ENCODE data around the gene LRRC3. TPM values are rescaled to one million over a fixed set of nuclear protein-coding genes. Genes with fewer than 3 reads are reported as not detected.

LRRC3 gene
- 2.3 and 3.2 TPM in 2 replicates for total RNA-seq

GRCh38 chr21:44454747-44455523, at the start of gene LRRC3:
Gene LRRC3 (plus strand): TSS chr21:44455510. CDS start chr21:44456645, 1,135 bp downstream.

Small RNA genes within 50 kb of the gene (small RNA-seq; reads per million reads assigned to genes)
- not detected for gene RF00285

Other genes starting within 250 kb of the LRRC3 start
- 3.0 and 3.6 TPM in 2 replicates for gene ICOSLG, start 214.6 kb upstream of the LRRC3 start, total RNA-seq
- gene DNMT3L, start 193.6 kb upstream of the LRRC3 start, total RNA-seq = not detected in 2 replicates
- gene AIRE, start 169.6 kb upstream of the LRRC3 start, total RNA-seq = under 0.01 TPM in 2 replicates
- 198 and 277 TPM in 2 replicates for gene PFKL, start 155.5 kb upstream of the LRRC3 start, total RNA-seq
- gene CFAP410, start 116.1 kb upstream of the LRRC3 start, total RNA-seq = 4.4 and 11.4 TPM in 2 replicates
- 0.33 and 1.1 TPM in 2 replicates for gene TRPM2, start 101.9 kb upstream of the LRRC3 start, total RNA-seq
- gene KRTAP10-1, start 84.7 kb downstream of the LRRC3 start, total RNA-seq = not detected in 2 replicates
- not detected in 2 replicates for gene KRTAP10-2, start 96.0 kb downstream of the LRRC3 start, total RNA-seq
- not detected in 2 replicates for gene KRTAP10-3, start 103.3 kb downstream of the LRRC3 start, total RNA-seq
- gene KRTAP10-4, start 118.2 kb downstream of the LRRC3 start, total RNA-seq = not detected in 2 replicates
- gene KRTAP10-5, start 125.1 kb downstream of the LRRC3 start, total RNA-seq = not detected in 2 replicates
- not detected in 2 replicates for gene KRTAP10-6, start 137.0 kb downstream of the LRRC3 start, total RNA-seq
- gene KRTAP10-7, start 145.1 kb downstream of the LRRC3 start, total RNA-seq = not detected in 2 replicates
- not detected in 2 replicates for gene KRTAP10-8, start 156.6 kb downstream of the LRRC3 start, total RNA-seq
- not detected in 2 replicates for gene KRTAP10-9, start 171.6 kb downstream of the LRRC3 start, total RNA-seq
- not detected in 2 replicates for gene KRTAP10-10, start 181.8 kb downstream of the LRRC3 start, total RNA-seq
- not detected in 2 replicates for gene KRTAP10-11, start 190.9 kb downstream of the LRRC3 start, total RNA-seq
- gene KRTAP12-4, start 199.1 kb downstream of the LRRC3 start, total RNA-seq = not detected in 2 replicates
- gene KRTAP12-3, start 202.4 kb downstream of the LRRC3 start, total RNA-seq = not detected in 2 replicates
- gene KRTAP12-2, start 211.4 kb downstream of the LRRC3 start, total RNA-seq = not detected in 2 replicates
- gene KRTAP12-1, start 226.7 kb downstream of the LRRC3 start, total RNA-seq = not detected in 2 replicates
- not detected in 2 replicates for gene KRTAP10-12, start 241.7 kb downstream of the LRRC3 start, total RNA-seq

Measured in vein endothelial cell (primary cell).